GM12864 (cell line): ENCODE data around the gene MAN1B1.

Experiments used
- DNase-seq: peaks from one replicate; pipeline ENCODE4 v3.0.0-alpha.2; 2011; ENCODE audit warnings: low read depth
- H3K4me3 ChIP-seq: 2 replicates; pipeline ENCODE4 v1.5.1; 2011; ENCODE audit warnings: mild to moderate bottlenecking, low read depth, low read length, control low read depth
- CTCF ChIP-seq: IDR thresholded peaks from 2 replicates; pipeline ENCODE4 v1.5.1; 2011; ENCODE audit warnings: low read depth, mild to moderate bottlenecking, moderate library complexity, low read length, control low read depth, inconsistent platforms; ENCODE audit errors: missing control alignments

MAN1B1 gene

GRCh38 chr9:137138722-137139467 lies 52.1 kb downstream of the MAN1B1 start, which contains the start of gene GRIN1:
Gene GRIN1 (plus strand): TSS chr9:137139154. CDS start chr9:137139487, 333 bp downstream.
- no peak within 1 kb of the TSS for H3K4me3 ChIP-seq
- no peak for DNase-seq
- no peak for TF ChIP-seq CTCF

GRCh38 chr9:137139468-137140150 lies 52.8 kb downstream of the MAN1B1 start:
- DNase-seq, result no peak
- H3K4me3 ChIP-seq, result no peak overlapping the region
- TF ChIP-seq CTCF, result no peak

GRCh38 chr9:137140151-137141012 lies 53.6 kb downstream of the MAN1B1 start:
- no peak overlapping the region for H3K4me3 ChIP-seq
- DNase-seq, result no peak
- TF ChIP-seq CTCF, result no peak

- H3K4me3 ChIP-seq, result no peak overlapping the region
- TF ChIP-seq CTCF, result no peak
- no peak for DNase-seq
Measured at GRCh38 chr9:137141050-137141810, 54.4 kb downstream of the MAN1B1 start.

GRCh38 chr9:137141976-137142936 lies 55.5 kb downstream of the MAN1B1 start:
- DNase-seq, result no peak
- TF ChIP-seq CTCF, result no peak
- no peak overlapping the region for H3K4me3 ChIP-seq
